GM12878 (cell line): ENCODE data around the gene TMEM259. TPM values are rescaled to one million over a fixed set of nuclear protein-coding genes. Genes with fewer than 3 reads are reported as not detected.

Experiments used
- ATF3 ChIP-seq: IDR thresholded peaks from 2 replicates; pipeline ENCODE4 v1.6.1; 2011; ENCODE audit warnings: low read depth, mild to moderate bottlenecking, low read length, moderate library complexity, borderline replicate concordance; ENCODE audit errors: extremely low read depth
- DPF2 ChIP-seq: fragments of 450-650 bp; IDR thresholded peaks from 2 replicates; pipeline ENCODE4 v1.6.1; 2017; ENCODE audit warnings: mild to moderate bottlenecking
- E4F1 ChIP-seq: fragments of 450-650 bp; IDR thresholded peaks from 2 replicates; pipeline ENCODE4 v1.6.1; 2018; ENCODE audit warnings: borderline replicate concordance, mild to moderate bottlenecking; ENCODE audit not compliant: partially characterized antibody
- IRF3 ChIP-seq: fragments of 450-650 bp; IDR thresholded peaks from 2 replicates; pipeline ENCODE4 v1.6.1; 2014; ENCODE audit warnings: mild to moderate bottlenecking
- KLF5 ChIP-seq: fragments of 450-650 bp; IDR thresholded peaks from 2 replicates; pipeline ENCODE4 v1.6.1; 2014; ENCODE audit warnings: mild to moderate bottlenecking; ENCODE audit not compliant: partially characterized antibody
- MAX ChIP-seq: IDR thresholded peaks from 2 replicates; pipeline ENCODE4 v1.6.1; 2012; ENCODE audit warnings: low read depth, low read length, improper control_type of control experiment
- MEF2B ChIP-seq: fragments of 450-650 bp; IDR thresholded peaks from 2 replicates; pipeline ENCODE4 v1.6.1; 2018; ENCODE audit warnings: mild to moderate bottlenecking, moderate library complexity; ENCODE audit not compliant: partially characterized antibody, poor library complexity, severe bottlenecking
- MTA2 ChIP-seq: fragments of 450-650 bp; IDR thresholded peaks from 2 replicates; pipeline ENCODE4 v1.6.1; 2016; ENCODE audit warnings: low read depth, mild to moderate bottlenecking, moderate library complexity
- NRF1 ChIP-seq: conservative IDR thresholded peaks from 2 replicates; pipeline ENCODE4 v1.6.1; 2011; ENCODE audit warnings: mild to moderate bottlenecking, low read depth, low read length, improper control_type of control experiment
- RUNX3 ChIP-seq: IDR thresholded peaks from 2 replicates; pipeline ENCODE4 v1.6.1; 2012; ENCODE audit warnings: low read length, inconsistent platforms
- SMAD1 ChIP-seq: fragments of 450-650 bp; IDR thresholded peaks from 2 replicates; pipeline ENCODE4 v1.6.1; 2018; ENCODE audit warnings: mild to moderate bottlenecking, low read depth; ENCODE audit not compliant: partially characterized antibody
- SUPT20H ChIP-seq: IDR thresholded peaks from 2 replicates; pipeline ENCODE4 v1.6.1; 2011; ENCODE audit warnings: low read depth, mild to moderate bottlenecking, low read length, moderate library complexity, borderline replicate concordance; ENCODE audit not compliant: control insufficient read depth
- ZBED1 ChIP-seq: IDR thresholded peaks from 2 replicates; pipeline ENCODE4 v1.6.1; 2016; ENCODE audit warnings: borderline replicate concordance
- ZBTB11 ChIP-seq: fragments of 450-650 bp; formaldehyde crosslinking; IDR thresholded peaks from 2 replicates; pipeline ENCODE4 v1.5.0; 2022; ENCODE audit warnings: mild to moderate bottlenecking, missing genetic modification characterization
- ZBTB40 ChIP-seq: fragments of 450-650 bp; IDR thresholded peaks from 2 replicates; pipeline ENCODE4 v1.6.1; 2016; ENCODE audit warnings: mild to moderate bottlenecking, moderate library complexity, borderline replicate concordance
- ZNF622 ChIP-seq: fragments of 450-650 bp; IDR thresholded peaks from 2 replicates; pipeline ENCODE4 v1.6.1; 2017; ENCODE audit warnings: mild to moderate bottlenecking, inconsistent platforms
- polyA plus RNA-seq, 11 experiments: library from polyadenylated mRNA; depleted of rRNA in 4 of 11; unstranded in 6 of 11; stranded (reverse) in 5 of 11; fragments of >200 nt; fragmentation: Nextera tagmentation in 4 of 11; fragmentation: Illumina TruSeq in 1 of 11; extraction: Ambion mirVana in 4 of 11; extraction: Trizol in 1 of 11; gene quantifications; 1 replicate in 1 of 11; 2 replicates in 10 of 11; pipeline versions ENCODE4 v1.2.1 to v1.2.3, GENCODE V29; 2011 to 2016; ENCODE audit warnings: inconsistent platforms in 2 of 11, missing spikeins in 2 of 11, low read depth in 1 of 11
- total RNA-seq, 4 experiments: library from RNA; depleted of rRNA in 3 of 4; stranded (reverse); fragments of >200 nt in 3 of 4; fragmentation: Illumina TruSeq in 1 of 4; extraction: Trizol in 1 of 4; gene quantifications; 2 replicates each; pipeline versions ENCODE4 v1.2.1 to v1.2.3, GENCODE V29; 2013 to 2021

TMEM259 gene
- total and polyA plus RNA-seq, 10 of the 15 experiments (the other 5 are each of a cell fraction or from before 2014, with no cell fraction given) = 0.43 to 184 (median 62.0) TPM

GRCh38 chr19:1068009-1069001 is 47.4 kb upstream of the TMEM259 start (continued):
- TF ChIP-seq ZBTB40 = no peak
- TF ChIP-seq MAX = no peak
- no peak for TF ChIP-seq NRF1
- no peak for TF ChIP-seq ZBED1
- TF ChIP-seq IRF3 = no peak
- TF ChIP-seq E4F1 = no peak
- peak; percentile 43; the same call in 1 of the 2 replicates for TF ChIP-seq DPF2
- TF ChIP-seq MTA2 = peak; percentile 86
- TF ChIP-seq ATF3 = no peak
- no peak for TF ChIP-seq ZNF622
- peak; percentile 21 for TF ChIP-seq MEF2B
- no peak for TF ChIP-seq SUPT20H
- no peak for TF ChIP-seq SMAD1
- TF ChIP-seq RUNX3 = peak; percentile 80
- no peak for TF ChIP-seq ZBTB11
- no peak for TF ChIP-seq KLF5
